H54 (cell line): ENCODE measurements around the gene VDAC1.

ENCODE experiments used
- DNase-seq: peaks from one replicate; pipeline ENCODE4 v3.0.0; 2011; ENCODE audit warnings: low spot score, mixed read lengths; ENCODE audit not compliant: insufficient read length
- FAIRE-seq: peaks from 3 replicates; lab custom pipeline; 2011; peaks lifted over from hg19 to GRCh38; lab: Jason Lieb, UNC
- POLR2A ChIP-seq: IDR thresholded peaks from 2 replicates; pipeline ENCODE4 v1.6.1; 2011; ENCODE audit warnings: low read depth, mild to moderate bottlenecking, low read length

The VDAC1 gene

GRCh38 chr5:133928587-133929393 is 76.0 kb downstream of the VDAC1 start:
- DNase-seq: no peak
- no peak for FAIRE-seq
- TF ChIP-seq POLR2A: no peak

GRCh38 chr5:133927300-133928180 is 77.2 kb downstream of the VDAC1 start:
- TF ChIP-seq POLR2A: no peak
- FAIRE-seq (no peak), DNase-seq (no peak)

- FAIRE-seq: no peak
- DNase-seq: no peak
- no peak for TF ChIP-seq POLR2A
Observed at GRCh38 chr5:133926489-133927299, 78.1 kb downstream of the VDAC1 start.

- no peak for DNase-seq
- TF ChIP-seq POLR2A: no peak
- no peak for FAIRE-seq
Observed at GRCh38 chr5:133925866-133926488, 78.8 kb downstream of the VDAC1 start.

GRCh38 chr5:133925269-133925668 is 79.5 kb downstream of the VDAC1 start:
- FAIRE-seq: no peak
- no peak for TF ChIP-seq POLR2A
- no peak for DNase-seq

GRCh38 chr5:133924221-133924920 is 80.4 kb downstream of the VDAC1 start:
- DNase-seq (no peak), FAIRE-seq (no peak)
- TF ChIP-seq POLR2A: no peak

- FAIRE-seq (no peak), DNase-seq (no peak)
- no peak for TF ChIP-seq POLR2A
Observed at GRCh38 chr5:133921979-133922378, 82.8 kb downstream of the VDAC1 start.
